ENCODE results near the gene CASR.

CASR gene

DNA sequence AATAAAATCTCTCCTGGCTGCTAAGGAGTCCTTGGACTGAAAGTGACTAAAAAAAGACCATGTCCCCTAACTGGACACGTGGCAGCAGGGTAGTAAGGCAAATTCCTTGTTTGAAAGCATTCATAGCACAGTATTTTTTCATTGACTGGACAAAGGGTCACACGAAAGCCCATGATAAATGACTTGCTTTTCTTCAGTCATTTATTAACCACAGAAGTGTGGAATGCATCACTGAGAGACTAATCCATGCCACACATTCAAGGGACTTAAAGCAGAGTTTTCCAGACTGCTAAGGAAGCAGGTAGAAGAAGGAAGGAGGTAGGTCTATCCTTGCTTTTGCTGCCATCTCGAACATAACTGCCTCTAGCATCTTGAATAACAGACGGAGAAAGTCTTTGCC, 31.2 kb downstream of the CASR start:
- no peak for DNase-seq (ENCODE audit: low spot score)

DNA sequence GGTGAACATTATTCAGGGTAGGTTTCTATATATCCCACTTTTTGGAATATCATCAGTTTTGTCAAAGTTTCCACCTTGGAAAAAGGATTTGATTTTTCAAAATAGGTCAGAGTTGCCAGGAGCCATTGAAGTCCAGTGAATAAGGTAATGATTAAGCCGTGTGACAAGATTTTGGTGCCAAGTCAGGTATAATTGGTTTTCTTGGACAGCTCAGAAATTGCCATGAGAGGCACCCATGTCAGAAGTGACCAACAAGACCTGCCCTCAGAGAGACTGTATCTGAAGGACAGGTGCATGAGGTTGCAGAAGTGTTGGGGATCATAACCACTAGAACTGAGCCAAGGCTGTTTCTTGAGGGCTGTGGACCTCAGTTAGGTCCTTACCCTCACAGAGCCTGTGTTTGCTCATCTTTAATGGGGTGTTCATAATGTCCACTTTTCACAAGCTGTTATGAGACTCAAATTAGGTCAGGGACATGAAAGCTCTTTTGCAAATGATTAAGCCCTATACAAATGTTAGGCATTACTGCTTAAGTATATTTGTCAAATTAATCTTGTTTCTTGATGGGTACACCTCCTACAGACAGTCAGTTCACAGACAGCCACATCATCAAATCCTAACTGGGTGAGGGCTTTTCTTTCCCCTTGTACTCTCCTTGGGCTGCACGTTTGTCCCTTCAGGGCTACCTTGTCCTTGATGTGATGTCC, 32.3 kb downstream of the CASR start:
- no peak for DNase-seq (ENCODE audit: low spot score)

DNA sequence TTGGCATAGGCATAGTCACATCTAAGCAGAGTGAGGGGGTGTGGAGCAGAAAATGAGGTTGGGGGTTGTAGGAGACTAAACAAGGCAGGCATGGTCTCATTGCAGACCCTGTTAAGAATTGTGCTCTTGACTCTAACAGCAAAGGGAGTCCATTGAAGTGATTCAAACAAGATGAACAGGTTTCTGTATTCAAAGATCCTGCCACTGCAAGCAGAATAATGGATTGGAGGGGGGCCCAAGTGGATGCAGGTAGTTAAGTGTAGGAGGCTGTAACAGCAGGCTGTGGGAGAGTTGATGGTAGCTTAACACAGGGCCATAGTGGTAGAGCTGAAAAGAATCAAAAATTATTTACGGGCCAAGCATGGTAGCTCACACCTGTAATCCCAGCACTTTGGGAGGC, 34.4 kb downstream of the CASR start:
- DNase-seq (ENCODE audit: low spot score) = no peak

DNA sequence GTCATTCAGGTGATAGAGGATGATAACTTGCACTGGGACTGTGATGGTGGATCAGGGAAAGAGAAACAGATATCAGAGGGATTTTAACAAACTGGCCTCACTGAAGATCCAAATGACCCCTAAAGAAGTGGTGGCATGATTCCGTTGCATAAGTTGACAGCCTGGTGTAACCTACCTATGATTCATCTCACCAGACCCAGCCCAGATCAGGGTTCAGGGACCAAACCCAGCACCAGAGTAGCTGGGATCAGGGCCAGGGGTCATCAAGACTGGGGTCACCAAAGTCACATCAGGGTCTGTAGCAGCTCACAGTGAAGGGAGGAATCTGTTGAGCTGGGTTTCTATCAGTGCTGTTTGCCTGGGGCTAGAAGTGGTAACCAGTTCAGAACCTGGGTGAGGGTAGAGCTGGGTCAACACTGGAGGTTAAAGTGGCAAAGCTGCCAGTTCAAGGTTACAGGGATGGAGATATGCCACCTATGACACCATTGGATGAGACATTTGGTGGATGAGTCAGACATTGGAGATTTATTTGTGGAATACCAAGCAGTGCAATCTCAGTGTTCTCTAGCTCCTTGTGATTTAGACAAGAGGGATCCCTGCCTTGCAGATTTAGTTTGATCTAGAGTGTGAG, 35.9 kb downstream of the CASR start:
- DNase-seq (ENCODE audit: low spot score) = peak; percentile 21

DNA sequence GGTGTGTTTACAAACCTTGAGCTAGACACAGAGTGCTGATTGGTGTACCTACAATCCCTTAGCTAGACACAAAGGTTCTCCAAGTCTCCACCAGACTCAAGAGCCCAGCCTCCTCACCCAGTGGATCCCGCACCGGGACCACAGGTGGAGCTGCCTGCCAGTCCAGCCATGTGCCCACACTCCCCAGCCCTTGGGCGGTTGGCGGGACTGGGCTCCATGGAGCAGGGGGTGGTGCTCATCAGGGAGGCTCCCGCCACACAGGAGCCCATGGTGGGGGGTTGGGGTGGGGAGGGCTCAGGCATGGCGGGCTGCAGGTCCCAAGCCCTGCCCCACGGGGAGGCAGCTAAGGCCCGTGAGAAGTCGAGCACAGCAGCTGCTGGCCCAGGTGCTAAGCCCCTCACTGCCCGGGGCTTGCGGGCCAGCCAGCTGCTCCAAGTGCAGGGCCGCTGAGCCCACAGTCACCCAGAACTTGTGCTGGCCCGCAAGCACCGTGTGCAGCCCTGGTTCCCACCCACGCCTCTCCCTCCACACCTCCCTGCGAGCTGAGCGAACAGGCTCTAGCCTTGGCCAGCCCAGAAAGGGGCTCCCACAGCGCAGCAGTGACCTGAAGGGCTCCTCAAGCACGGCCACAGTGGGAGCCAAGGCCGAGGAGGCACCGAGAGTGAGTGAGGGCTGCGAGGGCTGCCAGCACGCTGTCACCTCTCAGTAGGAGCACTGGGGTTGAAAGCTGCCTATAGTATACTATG, 43.7 kb downstream of the CASR start:
- DNase-seq (ENCODE audit: low spot score) = no peak

DNA sequence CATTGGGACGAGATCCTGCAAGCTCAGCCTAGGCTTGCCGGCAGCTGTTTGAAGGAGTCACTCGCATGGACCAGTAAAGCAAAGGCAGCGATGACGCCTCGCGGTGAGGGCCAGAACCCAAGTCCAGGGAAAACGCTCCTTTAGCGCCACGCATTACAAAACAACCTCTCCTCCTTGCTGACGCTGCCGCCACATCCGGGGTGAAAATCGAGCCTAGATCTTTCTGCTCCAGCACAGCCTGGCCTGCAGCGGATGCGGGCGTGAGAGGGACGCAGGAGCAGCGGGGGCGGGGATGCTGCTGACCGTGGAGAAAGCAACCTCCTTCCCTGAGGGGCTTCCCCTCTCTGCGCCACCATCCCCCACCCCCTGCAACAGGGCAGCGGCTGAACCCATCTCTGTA, 46.7 kb downstream of the CASR start:
- DNase-seq (ENCODE audit: low spot score) = no peak

DNA sequence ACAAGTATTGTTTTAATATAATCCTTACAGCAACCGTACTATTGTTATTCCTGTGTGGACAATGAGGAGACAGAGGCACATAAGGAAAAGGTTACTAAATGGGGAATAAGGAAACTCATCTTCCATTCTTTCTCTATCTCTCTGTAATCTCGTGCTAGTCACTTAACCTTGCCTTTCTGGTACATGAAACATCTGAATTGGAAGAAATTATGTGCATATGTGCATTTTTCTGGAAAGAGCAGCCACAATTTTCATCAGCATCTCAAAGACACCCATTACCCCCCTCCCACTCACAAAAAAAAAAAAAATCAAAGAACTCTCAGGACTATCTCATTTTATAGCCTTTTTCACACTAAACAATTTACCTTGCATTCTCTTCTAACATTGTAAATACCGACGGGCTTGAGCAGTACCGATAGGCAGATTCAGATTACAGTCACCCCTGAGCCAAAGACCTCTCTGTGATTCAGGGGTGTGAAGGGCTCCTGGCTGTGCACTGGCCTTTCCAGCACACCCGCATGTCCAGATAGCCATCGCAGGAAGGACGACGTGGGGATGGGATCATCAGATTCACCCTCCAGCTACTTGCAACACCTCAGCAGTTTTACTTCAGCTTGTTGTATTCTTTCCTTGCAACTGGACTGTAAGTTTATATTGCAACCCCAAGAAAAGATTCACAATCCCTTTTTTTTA, 48.1 kb downstream of the CASR start:
- no peak for DNase-seq (ENCODE audit: low spot score)

DNA sequence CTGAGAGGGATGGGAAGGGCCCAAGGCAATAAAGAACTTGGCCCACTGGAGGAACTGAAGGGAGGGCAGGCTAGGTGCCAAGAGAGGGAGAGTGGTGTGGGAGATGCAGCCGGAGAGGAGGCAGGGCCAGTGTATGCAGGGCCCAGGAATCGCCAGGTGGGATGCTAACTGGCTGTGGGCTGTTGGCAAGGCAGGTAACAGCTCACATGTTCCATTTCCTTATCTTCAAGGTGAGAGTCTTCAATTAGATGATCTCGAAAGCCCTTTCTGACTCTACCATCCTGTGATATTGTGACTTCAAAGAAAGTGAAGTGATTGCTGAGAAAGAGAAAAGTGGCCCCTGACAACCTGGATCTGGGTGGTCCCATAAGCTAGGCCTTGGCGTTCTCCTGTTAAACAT, 49.0 kb downstream of the CASR start:
- DNase-seq (ENCODE audit: low spot score) = no peak

DNA sequence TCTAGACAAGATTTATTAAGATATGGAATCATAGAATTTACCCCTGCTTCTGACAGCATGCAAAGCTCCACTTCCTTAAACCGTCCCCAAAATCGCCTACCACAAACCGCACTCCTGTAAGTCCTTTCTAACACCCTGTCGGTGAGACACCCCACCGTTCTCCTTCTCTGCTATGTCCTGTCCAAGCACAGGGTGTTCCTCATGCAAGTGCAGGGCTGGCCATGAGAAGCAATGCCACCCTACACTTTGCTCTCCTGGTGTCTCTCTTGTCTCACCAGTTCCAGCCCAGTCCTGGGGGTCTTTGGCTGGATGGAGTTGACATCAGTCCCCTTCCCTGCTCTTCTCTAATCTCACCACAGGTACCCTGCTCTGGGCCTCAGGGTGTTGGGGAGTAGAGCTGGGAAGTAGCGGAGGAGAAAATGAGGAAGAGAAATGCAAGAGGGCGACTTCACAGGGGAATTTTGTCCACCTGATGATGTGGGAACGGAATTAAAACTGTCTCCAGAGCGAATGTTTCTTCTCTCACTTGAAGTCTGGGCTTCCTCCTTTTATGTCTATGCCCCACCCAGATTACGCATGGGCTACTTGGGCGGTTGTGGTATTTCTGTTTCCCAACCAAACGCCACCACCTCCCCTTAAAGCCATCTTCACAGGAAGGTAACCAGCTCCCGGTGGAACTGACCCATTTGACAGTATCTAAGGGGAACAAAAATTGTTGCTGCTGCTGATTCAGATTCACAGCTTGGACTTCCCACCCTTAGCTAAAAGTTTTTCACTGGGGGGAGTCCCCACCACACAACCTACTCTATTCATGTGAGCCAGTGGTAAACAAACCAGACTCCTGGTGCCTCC, 49.9 kb downstream of the CASR start:
- DNase-seq (ENCODE audit: low spot score) = no peak

DNA sequence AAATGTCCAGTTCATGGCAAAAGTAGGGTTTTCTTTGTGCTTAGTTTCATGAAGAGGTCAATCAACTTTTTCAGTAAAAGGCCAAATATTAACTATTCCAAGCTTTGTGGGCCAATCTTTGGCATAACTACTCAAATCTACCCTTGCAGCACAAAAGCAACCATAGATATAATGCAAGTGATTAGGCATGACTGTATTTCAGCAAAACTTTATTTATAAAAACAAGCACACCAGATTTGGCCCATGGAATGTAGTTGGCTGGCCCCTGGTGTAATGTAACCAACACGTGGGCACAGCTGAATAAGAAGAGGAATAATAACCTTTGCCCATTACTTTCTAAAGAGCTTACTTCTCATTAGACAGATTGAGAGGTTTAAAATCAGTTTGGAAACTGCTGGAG, 50.6 kb downstream of the CASR start:
- DNase-seq (ENCODE audit: low spot score) = no peak

DNA sequence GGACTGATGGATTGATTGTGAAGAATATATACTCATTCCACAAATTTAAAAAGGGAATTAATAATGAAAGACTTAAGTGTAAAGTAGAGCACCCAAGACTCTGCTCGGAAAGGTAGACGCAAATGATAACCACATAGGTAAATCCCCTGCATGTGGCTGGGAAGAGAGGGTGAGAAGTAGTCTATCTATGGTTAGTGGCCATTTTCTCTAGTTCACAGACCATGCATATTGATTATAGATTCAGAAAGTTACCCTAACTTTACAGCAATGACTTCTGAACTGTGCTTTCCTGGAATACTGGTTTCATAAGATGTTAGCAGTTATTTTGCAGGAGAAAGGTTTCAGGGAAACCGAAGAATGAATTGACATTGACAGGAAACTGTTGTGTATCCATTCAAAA, 51.7 kb downstream of the CASR start:
- no peak for DNase-seq (ENCODE audit: low spot score)

DNA sequence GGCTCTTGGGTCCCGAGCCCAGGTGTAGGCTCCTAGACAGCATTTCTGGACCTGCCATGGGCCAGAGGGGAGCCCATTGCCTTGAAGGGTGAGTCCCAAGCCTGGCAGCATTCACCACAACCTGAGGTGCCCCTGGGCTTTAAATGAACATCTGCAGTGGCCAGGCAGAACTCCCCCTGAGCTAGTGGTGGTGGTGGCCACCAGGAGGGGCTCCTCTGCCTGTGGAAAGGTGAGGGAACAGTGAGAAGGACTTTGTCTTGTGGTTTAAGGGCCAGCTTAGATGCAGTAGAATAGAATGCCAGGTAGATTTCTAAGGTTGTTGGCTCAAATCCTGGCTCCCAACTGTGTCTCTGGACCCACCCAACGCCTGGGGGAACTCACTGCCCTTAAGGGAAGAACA, 55.6 kb downstream of the CASR start:
- DNase-seq (ENCODE audit: low spot score) = no peak

DNA sequence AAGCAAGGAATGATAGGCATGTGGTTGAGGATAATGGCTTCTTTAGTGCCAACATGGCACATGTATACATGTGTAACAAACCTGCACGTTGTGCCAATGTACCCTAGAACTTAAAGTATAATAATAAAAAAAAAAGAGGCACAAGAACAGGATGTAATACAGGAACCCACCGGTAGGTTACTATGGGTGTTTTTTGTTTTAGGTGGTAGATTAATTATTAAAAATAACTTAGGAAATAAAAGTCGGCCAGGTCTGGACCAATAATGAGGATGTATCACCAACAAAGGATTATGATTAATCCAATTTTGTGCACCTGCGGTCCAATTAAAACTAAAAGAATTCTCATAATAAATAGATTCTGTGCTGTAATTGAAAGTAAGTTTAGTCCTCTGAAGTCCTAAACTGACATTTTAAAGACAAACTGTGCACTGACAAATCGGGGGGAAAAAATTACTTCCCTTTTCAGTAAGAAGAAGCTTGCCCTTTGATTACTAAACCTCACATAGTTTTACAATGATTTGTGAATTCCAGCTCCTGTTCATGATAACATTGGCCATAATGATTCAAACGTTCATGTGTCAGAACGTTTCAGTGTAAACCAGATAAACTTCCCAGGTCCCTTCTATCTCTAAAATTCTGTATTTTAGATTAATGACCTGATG, 62.2 kb downstream of the CASR start:
- DNase-seq (ENCODE audit: low spot score) = peak; percentile 18

DNA sequence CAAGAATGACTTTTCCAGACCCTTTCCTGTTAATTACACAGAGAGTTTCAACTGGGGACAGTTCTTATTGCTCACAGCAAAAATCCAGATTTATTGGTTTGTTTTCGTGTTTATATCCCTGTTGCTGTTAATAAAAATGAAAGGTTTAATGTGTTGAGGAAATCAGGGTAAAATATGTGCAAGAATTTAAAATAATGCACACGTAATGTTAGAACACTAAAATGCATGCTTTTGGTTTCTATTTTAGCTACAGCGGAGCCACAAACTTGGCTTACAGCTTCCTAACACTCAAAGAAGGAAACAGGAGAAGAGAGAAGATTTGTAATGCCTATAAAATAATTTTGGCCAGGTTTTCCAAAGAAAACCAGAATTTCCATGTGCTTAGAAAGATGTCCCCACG, 62.7 kb downstream of the CASR start:
- no peak for DNase-seq (ENCODE audit: low spot score)

DNA sequence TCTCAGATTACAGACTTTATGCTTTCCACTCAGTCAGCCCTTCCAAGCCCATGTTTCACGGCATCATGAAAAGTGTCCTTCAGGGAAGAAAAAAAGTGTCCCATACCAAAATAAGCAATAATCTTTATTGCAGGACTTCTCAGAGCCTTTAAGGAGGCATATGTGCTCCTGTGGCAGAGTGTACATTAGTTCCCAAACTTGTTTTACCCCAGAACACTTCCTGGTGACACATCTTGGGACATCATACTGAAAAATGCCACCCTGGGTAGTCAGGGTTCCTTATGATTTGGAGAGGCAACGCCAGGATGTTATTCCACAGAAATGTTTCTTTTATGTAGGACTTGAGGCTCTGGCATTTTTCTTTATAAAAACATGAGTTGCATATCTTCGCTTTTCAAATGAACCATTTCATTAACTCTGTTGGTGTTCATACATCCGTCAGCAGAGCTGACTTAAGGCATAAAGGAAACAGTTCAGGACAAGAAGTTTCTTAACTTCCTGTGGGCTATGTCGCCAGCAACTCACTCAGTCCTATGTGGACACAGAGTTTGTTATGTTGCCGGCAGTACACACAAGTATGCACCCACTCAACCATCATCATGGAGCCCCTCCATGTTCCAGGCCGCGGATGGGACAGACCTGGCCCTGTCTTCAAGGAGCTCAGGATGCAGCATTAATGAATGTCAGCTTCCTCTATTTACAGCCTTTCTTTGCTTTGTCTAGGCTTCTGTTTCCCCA, 63.8 kb downstream of the CASR start:
- no peak for DNase-seq (ENCODE audit: low spot score)

DNA sequence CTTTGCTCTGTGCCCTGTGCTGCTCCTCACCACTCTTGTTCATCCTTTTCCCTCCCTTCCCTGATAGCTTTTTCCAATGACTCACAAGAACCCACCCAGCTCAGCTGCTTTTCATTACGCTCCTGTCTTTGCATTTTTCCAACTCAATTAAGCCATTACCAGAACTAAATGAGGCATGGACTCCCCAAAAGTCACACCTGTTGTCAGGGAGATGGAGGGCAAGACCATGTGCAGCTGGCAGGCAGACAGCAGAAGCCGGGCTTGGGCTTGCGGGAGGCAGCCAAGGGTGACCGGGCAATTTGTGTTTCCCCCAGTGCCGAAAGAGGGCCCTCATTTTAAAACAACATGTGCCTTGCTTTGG, 64.3 kb downstream of the CASR start:
- DNase-seq (ENCODE audit: low spot score) = no peak

DNA sequence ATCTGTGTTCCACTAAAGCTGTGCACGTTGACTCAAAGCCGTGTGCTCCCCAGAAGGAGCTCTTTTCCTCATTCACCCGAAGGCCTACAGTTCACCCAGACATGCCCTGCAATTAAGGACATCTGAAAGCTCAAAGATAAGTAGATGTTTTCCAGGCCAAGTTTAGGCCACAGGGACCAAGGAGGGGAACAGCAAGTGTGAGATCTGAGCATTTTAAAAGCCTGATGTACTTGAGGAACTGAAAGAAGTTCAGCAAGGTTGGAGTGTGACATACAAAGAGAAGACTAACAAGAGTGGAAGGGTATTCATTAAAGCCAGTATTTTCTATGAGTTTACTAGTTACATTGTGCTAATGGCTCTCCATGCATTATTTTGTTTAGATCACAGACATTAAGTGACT, 68.0 kb downstream of the CASR start:
- DNase-seq (ENCODE audit: low spot score) = no peak

DNA sequence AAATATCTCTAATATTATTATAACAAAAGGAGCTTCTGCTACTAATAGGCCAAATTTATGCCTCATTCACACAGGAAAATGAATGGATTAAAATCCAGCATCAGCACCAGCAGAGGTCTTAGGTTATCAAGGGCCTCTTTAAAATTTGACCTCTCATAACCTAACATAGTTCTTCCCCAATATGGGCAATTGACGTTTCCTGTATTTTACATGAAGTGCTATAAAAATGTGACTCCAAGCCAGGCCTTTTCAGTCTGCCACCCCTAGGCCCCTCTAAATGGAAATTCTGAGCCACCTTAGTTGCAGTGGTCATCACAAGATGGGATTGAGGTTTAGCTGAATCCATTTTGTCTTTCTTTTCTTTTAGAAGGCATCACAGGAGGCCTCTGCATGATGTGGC, 70.1 kb downstream of the CASR start:
- no peak for DNase-seq (ENCODE audit: low spot score)

DNA sequence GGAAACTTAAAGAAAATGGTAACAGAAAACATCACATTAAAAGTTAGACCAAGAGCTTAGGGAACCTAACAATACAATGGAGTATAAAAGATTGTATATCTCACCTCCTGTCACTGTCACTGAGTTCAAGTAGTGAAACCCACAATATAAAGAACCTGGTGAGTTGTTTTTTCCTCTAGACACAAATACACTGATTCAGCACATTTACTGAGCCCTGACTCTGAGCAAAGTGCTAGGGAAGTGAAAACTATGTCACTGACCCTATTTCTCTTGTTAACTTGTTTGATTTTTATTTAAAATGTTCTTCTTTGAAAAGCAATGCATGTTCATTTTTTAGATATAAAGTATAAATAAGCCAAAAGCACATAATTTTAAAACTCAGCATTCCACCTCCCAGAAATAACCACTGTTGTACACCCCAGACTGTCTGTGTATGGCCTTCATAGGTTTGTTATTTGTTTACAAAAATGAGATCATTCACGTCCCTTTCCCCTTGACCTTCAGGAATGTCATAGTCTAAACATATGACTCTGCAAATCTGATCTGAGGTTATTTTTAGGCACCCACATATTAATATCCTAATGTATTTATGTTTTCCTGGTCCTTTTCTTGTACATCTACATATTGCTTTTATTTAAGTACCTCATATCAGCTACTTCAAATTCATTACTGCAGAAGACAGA, 72.4 kb downstream of the CASR start:
- no peak for DNase-seq (ENCODE audit: low spot score)

All from RKO (cell line).